ENCODE measurements around the gene SPATA45.

DNA sequence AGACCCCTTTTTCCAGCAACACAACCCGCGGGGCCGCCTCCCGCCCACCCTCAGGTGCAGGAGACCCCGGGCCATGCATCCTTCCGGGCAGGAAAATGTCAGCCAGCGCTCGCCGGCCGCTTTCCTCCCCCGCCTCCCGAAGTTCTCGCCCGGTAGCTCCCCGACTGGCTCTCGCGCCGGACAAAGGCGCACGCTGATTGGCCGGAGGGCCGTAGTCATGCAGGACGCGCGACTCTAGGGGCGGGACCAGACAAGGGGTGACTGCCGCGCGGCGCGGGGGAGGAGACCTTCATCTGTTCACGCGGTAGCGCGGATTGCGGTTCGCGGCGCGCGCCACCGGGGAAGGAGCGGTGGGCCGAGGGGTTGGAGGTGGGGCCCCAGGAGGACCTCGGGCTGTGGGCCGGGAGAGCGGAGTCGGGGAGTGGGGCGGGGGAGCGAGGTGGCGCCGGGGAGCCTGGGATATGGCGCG, 10.6 kb upstream of the SPATA45 start, which contains the start of gene FLVCR1:
- TF ChIP-seq EZH2 (IDR thresholded peaks at IDR 0.05; ENCODE audit: borderline replicate concordance, low read length) = no peak
- TF ChIP-seq, protein P1, sequence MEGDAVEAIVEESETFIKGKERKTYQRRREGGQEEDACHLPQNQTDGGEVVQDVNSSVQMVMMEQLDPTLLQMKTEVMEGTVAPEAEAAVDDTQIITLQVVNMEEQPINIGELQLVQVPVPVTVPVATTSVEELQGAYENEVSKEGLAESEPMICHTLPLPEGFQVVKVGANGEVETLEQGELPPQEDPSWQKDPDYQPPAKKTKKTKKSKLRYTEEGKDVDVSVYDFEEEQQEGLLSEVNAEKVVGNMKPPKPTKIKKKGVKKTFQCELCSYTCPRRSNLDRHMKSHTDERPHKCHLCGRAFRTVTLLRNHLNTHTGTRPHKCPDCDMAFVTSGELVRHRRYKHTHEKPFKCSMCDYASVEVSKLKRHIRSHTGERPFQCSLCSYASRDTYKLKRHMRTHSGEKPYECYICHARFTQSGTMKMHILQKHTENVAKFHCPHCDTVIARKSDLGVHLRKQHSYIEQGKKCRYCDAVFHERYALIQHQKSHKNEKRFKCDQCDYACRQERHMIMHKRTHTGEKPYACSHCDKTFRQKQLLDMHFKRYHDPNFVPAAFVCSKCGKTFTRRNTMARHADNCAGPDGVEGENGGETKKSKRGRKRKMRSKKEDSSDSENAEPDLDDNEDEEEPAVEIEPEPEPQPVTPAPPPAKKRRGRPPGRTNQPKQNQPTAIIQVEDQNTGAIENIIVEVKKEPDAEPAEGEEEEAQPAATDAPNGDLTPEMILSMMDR (IDR thresholded peaks at IDR 0.05; ENCODE audit: low read length) = no peak
